Mesothelial cell of epicardium (in vitro differentiated cells): Measurements from ENCODE around the gene LYPD3. TPM values are rescaled to one million over a fixed set of nuclear protein-coding genes. Genes with fewer than 3 reads are reported as not detected.

Experiments used
- DNase-seq, 2 experiments: peaks; one replicate each; pipeline ENCODE4 v3.0.0; 2021; ENCODE audit warnings: low spot score in 2 of 2; ENCODE audit not compliant: unreplicated experiment in 2 of 2
- H3K27ac Mint-ChIP-seq: 2 replicates; pipeline ENCODE4 v1.8.0; 2021; ENCODE audit warnings: mixed read lengths
- H3K27me3 Mint-ChIP-seq: 2 replicates; pipeline ENCODE4 v1.8.0; 2021; ENCODE audit warnings: low read depth, mixed read lengths
- H3K36me3 Mint-ChIP-seq: 2 replicates; pipeline ENCODE4 v1.8.0; 2021; ENCODE audit warnings: mixed read lengths
- H3K4me1 Mint-ChIP-seq: 2 replicates; pipeline ENCODE4 v1.8.0; 2021; ENCODE audit warnings: mixed read lengths
- H3K4me3 Mint-ChIP-seq: 2 replicates; pipeline ENCODE4 v1.8.0; 2021; ENCODE audit warnings: mild to moderate bottlenecking, moderate library complexity, mixed read lengths
- H3K9me3 Mint-ChIP-seq: 2 replicates; pipeline ENCODE4 v1.8.0; 2021; ENCODE audit warnings: mixed read lengths
- total RNA-seq: library from RNA; stranded (reverse); gene quantifications from 3 replicates; pipeline ENCODE4 v1.2.1, GENCODE V29; 2021
- TF ChIP-seq, protein P1 (sequence below): fragments of 200-600 bp; sonication (generic); IDR thresholded peaks from one replicate; pipeline ENCODE4 v1.5.0; 2021; ENCODE audit warnings: antibody characterized with exemption; ENCODE audit not compliant: unreplicated experiment

The LYPD3 gene
- total RNA-seq, 1 donor from 2014 or later: 3.4 TPM

DNA sequence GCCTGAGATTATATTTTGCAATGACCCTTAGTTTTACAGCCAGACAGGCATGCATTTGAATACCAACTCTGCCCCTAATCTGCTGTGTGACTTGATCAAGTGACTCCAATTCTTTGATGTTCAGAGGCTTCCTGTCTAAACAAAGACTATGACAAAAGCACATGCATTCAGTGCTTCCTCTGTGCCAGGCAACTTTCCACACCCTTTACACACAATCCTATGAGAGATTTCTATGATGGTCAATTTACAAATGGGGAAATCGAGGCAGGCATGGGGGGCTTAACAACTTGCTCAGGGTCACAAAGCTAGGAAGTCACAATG, 3.7 kb upstream of the LYPD3 start:
- Mint-ChIP-seq H3K36me3 (no peaks in the 10 kb centered on the region), H3K4me3 (no peak overlapping the region), H3K27me3 (peaks cover 13% of the 10 kb centered on the region), H3K4me1 (peaks cover 14% of the 10 kb centered on the region), H3K9me3 (no peaks in the 10 kb centered on the region), H3K27ac (no peak overlapping the region)
- TF ChIP-seq, protein P1, sequence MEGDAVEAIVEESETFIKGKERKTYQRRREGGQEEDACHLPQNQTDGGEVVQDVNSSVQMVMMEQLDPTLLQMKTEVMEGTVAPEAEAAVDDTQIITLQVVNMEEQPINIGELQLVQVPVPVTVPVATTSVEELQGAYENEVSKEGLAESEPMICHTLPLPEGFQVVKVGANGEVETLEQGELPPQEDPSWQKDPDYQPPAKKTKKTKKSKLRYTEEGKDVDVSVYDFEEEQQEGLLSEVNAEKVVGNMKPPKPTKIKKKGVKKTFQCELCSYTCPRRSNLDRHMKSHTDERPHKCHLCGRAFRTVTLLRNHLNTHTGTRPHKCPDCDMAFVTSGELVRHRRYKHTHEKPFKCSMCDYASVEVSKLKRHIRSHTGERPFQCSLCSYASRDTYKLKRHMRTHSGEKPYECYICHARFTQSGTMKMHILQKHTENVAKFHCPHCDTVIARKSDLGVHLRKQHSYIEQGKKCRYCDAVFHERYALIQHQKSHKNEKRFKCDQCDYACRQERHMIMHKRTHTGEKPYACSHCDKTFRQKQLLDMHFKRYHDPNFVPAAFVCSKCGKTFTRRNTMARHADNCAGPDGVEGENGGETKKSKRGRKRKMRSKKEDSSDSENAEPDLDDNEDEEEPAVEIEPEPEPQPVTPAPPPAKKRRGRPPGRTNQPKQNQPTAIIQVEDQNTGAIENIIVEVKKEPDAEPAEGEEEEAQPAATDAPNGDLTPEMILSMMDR: no peak
- no peak for DNase-seq

DNA sequence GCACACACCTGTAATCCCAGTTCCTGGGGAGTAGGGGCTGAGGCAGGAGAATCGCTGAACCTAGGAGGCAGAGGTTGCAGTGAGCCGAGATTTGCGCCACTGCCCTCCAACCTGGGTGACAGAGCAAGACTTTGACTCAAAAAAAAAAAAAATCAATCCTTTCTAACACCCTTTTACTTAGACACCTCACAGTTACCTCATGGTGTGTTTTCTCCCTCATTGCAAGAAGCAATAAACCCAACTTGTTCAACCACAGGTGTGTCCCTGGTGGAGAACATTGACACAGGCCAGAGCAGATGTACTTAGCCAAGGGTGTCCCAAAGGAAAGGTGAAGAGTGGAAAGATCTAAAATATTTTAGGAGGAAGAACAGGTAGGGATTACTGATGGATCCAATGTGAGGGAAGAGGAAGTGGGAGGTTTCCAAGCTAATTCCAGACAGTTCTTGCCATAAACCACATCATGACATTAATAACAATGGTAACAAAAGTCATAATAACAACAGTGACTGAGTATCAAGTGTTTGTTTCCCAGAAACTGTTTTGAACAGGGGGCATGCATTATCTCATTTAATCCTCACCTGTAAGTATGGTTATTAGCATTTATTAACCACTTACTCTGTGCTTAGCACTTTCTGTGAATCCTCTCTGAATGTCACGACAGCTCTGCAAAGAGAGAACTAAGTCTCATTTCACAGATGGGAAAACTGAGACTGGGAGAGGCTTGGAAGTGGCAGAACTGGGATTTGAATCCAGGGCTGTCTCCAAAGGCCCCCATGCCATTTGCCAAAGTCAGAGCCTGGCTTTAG, 3.1 kb upstream of the LYPD3 start:
- H3K9me3 Mint-ChIP-seq: no peaks in the 10 kb centered on the region
- H3K36me3 Mint-ChIP-seq: no peaks in the 10 kb centered on the region
- peaks cover 16% of the 10 kb centered on the region for H3K4me1 Mint-ChIP-seq
- no peak for DNase-seq
- H3K27ac Mint-ChIP-seq: no peak overlapping the region
- H3K27me3 Mint-ChIP-seq: peaks cover 13% of the 10 kb centered on the region
- H3K4me3 Mint-ChIP-seq: no peak overlapping the region
- TF ChIP-seq, protein P1: no peak

DNA sequence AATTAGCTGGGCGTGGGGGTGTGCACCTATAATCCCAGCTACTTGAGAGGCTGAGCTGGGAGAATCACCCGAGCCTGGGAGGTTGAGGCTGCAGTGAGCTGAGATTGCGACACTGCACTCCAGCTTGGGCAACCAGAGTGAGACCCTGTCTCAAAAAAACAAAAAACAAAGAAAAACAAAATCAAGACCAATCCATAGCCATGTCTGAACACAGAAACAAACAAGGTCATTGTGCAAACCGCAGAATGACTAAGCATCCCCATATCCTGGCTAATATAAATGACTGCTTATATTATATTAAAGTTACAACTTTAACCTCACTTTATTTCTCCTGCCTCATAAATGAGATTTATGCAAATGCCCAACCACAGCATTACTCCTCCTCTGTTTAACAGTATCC, 2.3 kb upstream of the LYPD3 start:
- Mint-ChIP-seq H3K27ac (no peak overlapping the region), H3K27me3 (peaks cover 13% of the 10 kb centered on the region), H3K4me3 (no peak overlapping the region), H3K36me3 (no peaks in the 10 kb centered on the region), H3K4me1 (peaks cover 16% of the 10 kb centered on the region), H3K9me3 (no peaks in the 10 kb centered on the region)
- DNase-seq: no peak
- TF ChIP-seq, protein P1: no peak

DNA sequence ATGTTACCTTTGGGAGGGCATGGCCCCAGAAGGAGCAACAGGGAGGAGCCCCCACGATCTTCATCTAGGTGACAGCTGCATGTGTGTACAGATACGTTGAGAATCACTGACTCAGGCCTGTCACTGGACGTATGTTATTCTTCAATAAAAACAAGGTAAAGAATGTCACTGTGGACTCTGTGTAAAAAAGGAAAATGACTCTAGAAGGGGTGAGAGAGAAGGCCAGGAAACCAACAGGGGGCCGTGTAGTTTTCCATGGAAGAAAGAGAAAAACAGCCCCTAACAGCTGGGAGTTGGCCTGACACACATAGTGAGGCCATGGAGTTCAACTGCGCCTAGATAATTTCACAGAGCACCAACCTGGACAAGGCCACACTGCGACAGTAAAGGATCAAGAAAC, 1.9 kb upstream of the LYPD3 start:
- Mint-ChIP-seq H3K4me1 (peaks cover 16% of the 10 kb centered on the region), H3K9me3 (no peaks in the 10 kb centered on the region), H3K27me3 (peaks cover 15% of the 10 kb centered on the region), H3K36me3 (no peaks in the 10 kb centered on the region), H3K4me3 (no peak overlapping the region), H3K27ac (no peak overlapping the region)
- TF ChIP-seq, protein P1: no peak
- no peak for DNase-seq

DNA sequence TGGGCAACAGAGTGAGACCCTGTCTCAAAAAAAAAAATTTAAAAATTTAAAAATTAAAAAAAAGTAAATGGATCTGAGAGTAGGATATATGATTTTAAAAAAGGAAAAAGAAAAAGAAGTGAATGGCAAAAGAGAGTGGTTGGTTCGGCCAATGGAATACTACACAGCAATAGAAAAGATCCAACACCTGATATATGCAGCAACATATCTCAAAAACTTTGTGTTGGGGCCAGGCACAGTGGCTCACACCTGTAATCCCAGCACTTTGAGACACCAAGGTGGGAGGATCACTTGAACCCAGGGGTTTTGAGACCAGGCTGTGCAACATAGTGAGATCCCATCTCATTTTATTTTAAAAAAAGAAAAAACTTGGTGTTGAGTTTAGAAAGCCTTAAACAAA, 1.4 kb upstream of the LYPD3 start:
- H3K27ac Mint-ChIP-seq: no peak overlapping the region
- peaks cover 19% of the 10 kb centered on the region for H3K27me3 Mint-ChIP-seq

More for the DNA sequence above, 1.4 kb upstream of the LYPD3 start:
- DNase-seq: no peak
- Mint-ChIP-seq H3K4me3 (no peak overlapping the region), H3K4me1 (peaks cover 16% of the 10 kb centered on the region), H3K9me3 (no peaks in the 10 kb centered on the region), H3K36me3 (no peaks in the 10 kb centered on the region)
- TF ChIP-seq, protein P1: no peak
